NCI-H748 (cell line): ENCODE data around the gene SYNGR3.

Source experiments
- DNase-seq: peaks from one replicate; lab custom pipeline; 2025; ENCODE audit not compliant: unreplicated experiment; lab: John Stamatoyannopoulos, UW

SYNGR3 gene

GRCh38 chr16:2039274-2040031, 49.7 kb downstream of the SYNGR3 start:
- peak; percentile 17 for DNase-seq

GRCh38 chr16:2040041-2040786, 50.4 kb downstream of the SYNGR3 start:
- no peak for DNase-seq

- DNase-seq: no peak
Observed at GRCh38 chr16:2040787-2041522, 51.2 kb downstream of the SYNGR3 start.

GRCh38 chr16:2042171-2042985, 52.6 kb downstream of the SYNGR3 start:
- no peak for DNase-seq

GRCh38 chr16:2042986-2043666, 53.4 kb downstream of the SYNGR3 start:
- no peak for DNase-seq
